Right ventricle myocardium superior (tissue), 1 donor: Measurements from ENCODE around the gene PHYHIPL. TPM values are rescaled to one million over a fixed set of nuclear protein-coding genes. Genes with fewer than 3 reads are reported as not detected.
"Not testable (repeated sequence)": the region's sequence is repeated elsewhere in the genome, so short reads cannot be mapped to it uniquely, and the experiment has no call there.

Source experiments
- ATAC-seq: fragments of 200-7000 bp; cut with Tn5 transposase; one replicate; pipeline ENCODE4 v1.9.1; 2020; ENCODE audit warnings: mild to moderate bottlenecking; ENCODE audit not compliant: poor library complexity
- DNase-seq: peaks from one replicate; pipeline ENCODE4 v3.0.0-alpha.2; 2020
- intact Hi-C: fragments of 100-400 bp; cut with DNase I; formaldehyde crosslinking; loops from one replicate; pipeline ENCODE4 v1.11.2; 2022
- total RNA-seq: library from RNA; stranded (reverse); fragmentation: NEBNext Ultra II Directional; extraction: Animal tissue kit (Norgen Biotek cat#: 25700); gene quantifications from one replicate; pipeline ENCODE4 v1.2.1, GENCODE V29; 2021
- donor health status: DM: no; HTN: yes; CAD: no; lungs with severe emphysema.

The PHYHIPL gene
- total RNA-seq, 1 donor from 2014 or later: not detected

- intact Hi-C loops: no loop called here
- DNase-seq (no peak), ATAC-seq (no peak)
Measured at GRCh38 chr10:59179068-59179467, 2.6 kb downstream of the PHYHIPL start.

DNA sequence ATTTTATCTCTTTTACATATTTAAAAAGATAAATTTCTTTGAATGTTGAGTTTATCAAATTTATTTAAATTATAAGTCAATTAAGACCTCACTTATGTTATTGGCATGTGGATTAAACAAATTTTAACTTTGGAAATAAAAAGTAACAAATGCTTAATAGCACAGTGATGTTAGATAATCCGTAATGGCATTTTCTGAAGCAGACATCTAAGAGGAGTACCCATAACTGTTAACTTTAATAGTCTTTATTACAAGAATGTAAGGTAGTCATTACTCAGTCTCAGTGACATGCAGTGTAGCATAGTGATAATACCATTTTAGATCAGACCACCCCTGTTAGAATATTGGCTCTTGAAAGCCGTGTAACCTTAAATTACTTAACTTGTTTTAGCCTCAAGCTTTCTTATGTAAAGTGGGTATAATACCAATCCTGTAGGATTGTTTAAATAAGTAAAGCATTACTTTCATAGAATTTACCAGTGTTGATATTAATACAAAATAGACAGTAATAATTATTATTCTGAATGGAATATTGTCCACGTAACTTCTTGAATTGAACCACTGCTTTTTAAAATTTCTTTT lies 4.3 kb downstream of the PHYHIPL start:
- intact Hi-C loops: no loop called here
- ATAC-seq: no peak
- no peak for DNase-seq

DNA sequence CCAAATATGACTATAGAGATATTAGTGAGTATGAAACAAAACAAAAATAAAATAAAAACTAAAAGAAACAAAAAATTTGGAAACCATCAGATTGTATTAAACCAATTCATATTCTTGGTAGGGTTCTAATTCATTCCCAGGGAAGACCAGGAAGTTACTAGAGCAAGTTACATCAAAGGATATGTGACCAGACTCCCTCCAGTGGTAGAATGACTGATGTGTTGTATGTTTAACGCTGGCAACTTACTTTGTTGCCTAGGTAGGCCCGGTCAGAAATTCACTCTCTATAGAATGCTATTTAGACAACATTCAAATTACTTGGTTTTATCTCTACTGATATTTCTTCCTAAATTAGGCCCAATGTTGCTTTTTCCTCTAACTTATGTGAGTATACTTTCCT lies 5.2 kb downstream of the PHYHIPL start:
- DNase-seq (no peak), ATAC-seq (peak; percentile 76)
- intact Hi-C loops: no loop called here

GRCh38 chr10:59190332-59190731 lies 13.9 kb downstream of the PHYHIPL start:
- intact Hi-C loops: no loop called here
- ATAC-seq: no peak
- no peak for DNase-seq

DNA sequence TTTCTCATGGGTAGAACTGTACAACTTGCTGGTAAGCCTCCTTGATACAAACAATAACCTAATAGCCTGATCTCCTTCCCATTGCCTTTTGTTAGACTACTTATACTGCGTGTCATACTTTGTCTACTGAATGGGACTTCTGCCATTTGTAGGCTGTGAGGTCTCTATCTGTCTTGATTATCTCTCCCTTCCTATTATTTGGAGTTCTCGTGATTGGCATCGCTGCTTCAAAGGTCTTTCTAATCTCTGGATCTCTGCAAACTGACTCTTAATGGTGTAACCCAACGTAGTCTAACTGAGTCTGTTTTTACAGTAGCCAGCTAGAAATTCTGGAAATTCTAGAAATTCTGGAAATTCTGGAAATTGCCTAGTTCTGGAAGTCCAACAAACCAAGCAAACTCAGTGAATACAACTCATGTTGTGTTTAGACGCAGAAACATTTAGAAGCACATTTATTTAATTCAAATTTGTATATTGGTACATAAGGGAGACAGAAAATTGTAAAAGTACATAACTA lies 29.8 kb downstream of the PHYHIPL start:
- ATAC-seq: no peak
- intact Hi-C loops: no loop called here
- no peak for DNase-seq

DNA sequence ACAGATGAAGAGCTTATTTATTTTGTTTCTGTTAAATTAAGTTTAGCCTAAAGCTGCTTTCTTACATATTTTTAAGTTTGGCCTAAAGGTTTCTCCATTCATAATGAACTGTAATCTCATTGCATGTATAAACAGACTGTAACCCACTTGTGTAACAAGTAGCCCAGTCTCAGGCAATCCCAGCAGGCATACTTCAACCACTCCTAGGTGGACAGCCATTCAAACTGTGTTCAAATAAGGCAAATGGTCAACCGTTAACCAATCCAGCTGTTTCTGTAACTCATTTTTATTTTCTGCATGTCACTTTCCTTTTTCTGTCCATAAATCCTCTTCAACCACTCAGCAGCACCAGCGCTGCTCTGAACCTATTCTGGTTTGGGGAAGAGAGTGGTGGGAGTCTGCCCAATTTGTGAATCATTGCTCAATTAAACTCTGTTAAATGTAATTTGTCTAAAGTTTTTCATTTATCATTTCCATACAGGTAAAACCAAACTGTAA lies 35.9 kb downstream of the PHYHIPL start:
- ATAC-seq (no peak), DNase-seq (no peak)
- intact Hi-C loops: no loop called here

GRCh38 chr10:59214160-59214559 lies 37.7 kb downstream of the PHYHIPL start:
- ATAC-seq: no peak
- intact Hi-C loops: no loop called here
- no peak for DNase-seq

GRCh38 chr10:59216178-59216869 lies 39.9 kb downstream of the PHYHIPL start:
- ATAC-seq (no peak), DNase-seq (no peak)
- intact Hi-C loops: no loop called here

DNA sequence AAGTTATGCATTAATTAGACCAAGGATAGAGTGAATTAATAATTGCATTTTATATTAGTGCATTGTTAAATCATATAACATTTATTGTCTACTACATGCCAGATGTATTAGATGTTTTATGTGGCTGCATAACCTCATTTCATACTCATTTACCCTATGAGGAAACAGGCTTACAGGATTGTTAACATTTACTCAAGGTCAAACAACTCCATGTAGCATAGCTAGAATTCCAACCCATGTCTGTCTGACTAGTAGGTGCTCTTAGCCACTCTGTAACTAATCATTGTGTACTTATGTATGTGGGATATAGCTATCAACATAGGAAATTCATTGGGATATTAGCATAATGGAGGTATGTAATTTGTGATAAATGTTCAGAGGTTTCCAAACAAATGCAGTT lies 46.3 kb downstream of the PHYHIPL start:
- DNase-seq (no peak), ATAC-seq (no peak)
- intact Hi-C loops: no loop called here

DNA sequence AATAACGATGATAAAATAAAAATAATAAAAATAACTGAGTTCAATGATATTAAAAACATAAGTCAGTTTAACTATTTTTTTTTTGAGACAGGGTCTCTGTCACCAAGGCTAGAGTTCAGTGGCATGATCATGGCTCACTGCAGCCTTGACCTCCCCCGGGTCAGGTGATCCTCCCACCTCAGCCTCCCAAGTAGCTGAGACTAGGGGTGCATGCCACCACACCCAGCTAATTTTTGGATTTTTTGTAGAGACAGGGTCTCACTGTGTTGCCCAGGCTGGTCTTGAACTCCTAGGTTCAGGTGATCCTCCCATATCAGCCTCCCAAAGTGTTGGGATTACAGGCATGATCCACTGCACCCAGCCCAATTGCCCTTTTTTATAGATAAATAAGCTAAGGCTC lies 47.2 kb downstream of the PHYHIPL start:
- DNase-seq, intact Hi-C loops, ATAC-seq: not testable (repeated sequence)

DNA sequence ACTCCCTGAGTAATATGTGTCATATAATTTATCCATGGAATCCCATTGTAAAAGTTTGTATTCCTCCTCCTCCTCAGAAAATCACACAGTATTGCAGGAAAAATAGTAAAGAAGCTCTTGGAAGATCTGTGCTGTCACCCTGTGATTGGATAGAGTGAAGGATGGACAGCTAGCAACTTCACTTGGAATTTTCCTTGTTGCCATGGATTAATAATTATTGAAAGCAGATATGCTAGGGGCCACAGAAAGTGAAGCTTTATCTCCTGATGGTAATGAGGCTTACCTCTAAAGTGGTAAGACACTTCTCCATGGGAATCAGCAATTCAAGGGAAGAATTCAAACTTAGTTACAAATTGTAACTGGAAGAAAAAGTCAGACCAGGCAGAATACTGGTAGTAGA lies 48.8 kb downstream of the PHYHIPL start:
- intact Hi-C loops: no loop called here
- ATAC-seq: no peak
- no peak for DNase-seq

DNA sequence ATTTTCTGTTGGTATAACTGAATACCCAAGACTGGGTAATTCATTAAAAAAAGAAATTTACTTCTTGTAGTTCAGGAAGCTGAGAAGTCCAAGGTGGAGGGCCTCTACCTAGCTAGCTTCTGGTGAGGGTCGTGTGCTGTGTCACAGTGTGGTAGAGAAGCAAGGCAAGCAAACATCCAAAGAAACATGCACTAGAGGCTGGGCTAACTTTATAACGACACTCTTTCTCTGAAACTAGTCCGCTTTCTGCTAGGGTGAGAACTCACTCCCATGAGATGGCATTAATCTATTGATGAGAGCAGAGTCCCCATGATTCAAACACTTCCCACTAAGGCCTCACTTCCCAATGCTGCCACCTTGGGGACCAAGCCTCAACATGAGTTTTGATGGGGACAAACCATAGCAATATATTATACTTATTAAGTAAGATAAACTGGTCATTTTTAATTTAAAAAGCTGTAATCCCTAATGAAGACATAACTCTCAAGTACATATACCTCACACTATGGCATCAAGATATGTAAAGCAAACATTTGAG lies 50.8 kb downstream of the PHYHIPL start:
- DNase-seq (no peak), ATAC-seq (no peak)
- intact Hi-C loops: no loop called here

DNA sequence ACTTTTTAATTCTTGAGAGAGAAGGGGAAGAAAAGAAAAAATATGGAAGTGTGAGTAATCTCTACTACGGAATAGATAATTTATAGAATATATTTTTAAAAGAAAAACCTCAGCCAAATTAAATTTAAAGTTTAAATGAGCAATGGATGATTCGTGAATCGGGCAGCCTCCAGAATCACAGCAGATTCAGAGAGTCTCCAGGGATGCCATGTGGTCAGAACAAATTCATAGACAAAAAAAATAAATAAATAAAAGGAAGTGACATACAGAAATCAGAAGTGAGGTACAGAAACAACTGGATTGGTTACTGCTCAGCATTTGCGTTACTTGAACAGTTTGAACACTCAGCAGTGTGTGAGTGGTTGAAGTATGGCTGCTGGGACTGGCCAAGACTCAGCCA lies 53.0 kb downstream of the PHYHIPL start:
- DNase-seq: no peak
- intact Hi-C loops: no loop called here
- no peak for ATAC-seq

DNA sequence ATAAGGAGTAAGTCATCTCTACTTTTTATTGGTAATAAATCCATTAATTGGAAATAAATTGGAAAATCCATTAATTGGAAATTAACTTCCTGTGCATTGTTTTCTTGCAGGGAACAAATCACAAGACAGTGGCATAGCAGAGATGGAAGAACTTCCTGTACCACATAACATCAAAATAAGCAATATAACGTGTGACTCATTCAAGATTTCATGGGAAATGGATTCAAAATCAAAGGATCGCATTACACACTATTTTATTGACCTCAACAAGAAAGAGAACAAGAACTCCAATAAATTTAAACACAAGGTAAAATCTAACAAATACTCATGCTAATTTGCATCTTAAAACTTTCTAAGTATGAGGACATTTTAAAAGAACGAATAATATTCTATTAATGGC lies 57.8 kb downstream of the PHYHIPL start:
- DNase-seq (no peak), ATAC-seq (no peak)
- intact Hi-C loops: loop anchor here (10.0 kb wide), 1 partner anchor 601 kb away; no protein-coding TSS in a partner anchor

DNA sequence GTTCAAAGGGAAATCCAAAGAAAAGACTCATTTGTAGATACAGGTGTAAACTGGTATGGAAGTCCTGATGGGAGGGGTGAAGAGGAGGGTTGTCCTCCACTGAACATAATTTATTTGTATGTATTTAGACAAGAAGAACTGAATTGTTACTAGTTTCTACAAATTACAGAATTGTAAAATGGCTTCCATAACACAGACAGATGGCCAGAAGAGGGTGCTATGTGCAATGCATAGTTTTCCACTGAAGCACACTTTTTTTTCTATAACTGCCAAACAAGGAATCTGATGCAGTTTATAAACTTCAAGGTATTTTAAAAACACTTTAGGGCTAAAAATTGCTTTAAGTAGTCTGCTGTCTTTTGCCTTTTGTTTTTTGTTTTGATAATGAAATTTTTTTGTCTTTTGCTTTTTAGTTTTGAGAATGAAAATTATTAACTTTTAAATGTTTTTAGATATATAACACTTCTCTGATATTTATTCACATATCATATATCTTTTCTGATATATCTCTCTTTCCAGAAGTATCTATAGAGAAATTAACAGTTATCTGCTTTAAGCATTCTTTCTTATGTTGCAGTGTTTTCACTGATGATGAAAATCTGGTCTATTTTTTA lies 58.5 kb downstream of the PHYHIPL start:
- intact Hi-C loops: loop anchor here (5.0 to 10.0 kb wide), 2 partner anchors 347 to 600 kb away; no protein-coding TSS in a partner anchor
- ATAC-seq: no peak
- DNase-seq: no peak

- ATAC-seq (no peak), DNase-seq (no peak)
- intact Hi-C loops: loop anchor here (5.0 to 10.0 kb wide), 2 partner anchors 346 to 599 kb away; no protein-coding TSS in a partner anchor
Measured at GRCh38 chr10:59236064-59236697, 59.7 kb downstream of the PHYHIPL start.

GRCh38 chr10:59237775-59238174 lies 61.3 kb downstream of the PHYHIPL start:
- DNase-seq: no peak
- intact Hi-C loops: loop anchor here (5.0 to 10.0 kb wide), 2 partner anchors 345 to 597 kb away; no protein-coding TSS in a partner anchor

GRCh38 chr10:59239108-59239507 lies 62.7 kb downstream of the PHYHIPL start:
- intact Hi-C loops: loop anchor here (5.0 to 10.0 kb wide), 2 partner anchors 343 to 596 kb away; no protein-coding TSS in a partner anchor
- not testable (repeated sequence) for ATAC-seq, DNase-seq

More at GRCh38 chr10:59237775-59238174, 61.3 kb downstream of the PHYHIPL start:
- no peak for ATAC-seq
